DOHH2 (cell line): ENCODE results near the gene SEMA5B.

Source experiments
- H3F3A ChIP-seq: fragments of 200-600 bp; sonication (generic), shearing (Covaris generic); 2 replicates; pipeline ENCODE4 v1.6.0; 2016; ENCODE audit warnings: antibody characterized with exemption, mild to moderate bottlenecking; ENCODE audit not compliant: control insufficient read depth, insufficient read depth
- H3K27ac ChIP-seq: fragments of 200-600 bp; sonication (generic); 2 replicates; pipeline ENCODE4 v1.5.1; 2014; ENCODE audit warnings: low read depth, mild to moderate bottlenecking, low read length, moderate library complexity
- H3K27me3 ChIP-seq: fragments of 200-600 bp; sonication (generic); 2 replicates; pipeline ENCODE4 v1.6.1; 2014; ENCODE audit warnings: mild to moderate bottlenecking, low read length, mixed read lengths; ENCODE audit not compliant: control insufficient read depth
- H3K36me3 ChIP-seq: fragments of 200-600 bp; sonication (generic); 2 replicates; pipeline ENCODE4 v1.6.1; 2014; ENCODE audit warnings: mild to moderate bottlenecking, low read length, moderate library complexity, mixed read lengths; ENCODE audit not compliant: control insufficient read depth
- H3K4me1 ChIP-seq: fragments of 200-600 bp; sonication (generic); 2 replicates; pipeline ENCODE4 v1.6.1; 2014; ENCODE audit warnings: mild to moderate bottlenecking, low read length, mixed read lengths; ENCODE audit not compliant: control insufficient read depth
- H3K4me2 ChIP-seq: fragments of 200-600 bp; sonication (generic); 2 replicates; pipeline ENCODE4 v1.6.0; 2014; ENCODE audit warnings: mild to moderate bottlenecking, low read length, moderate library complexity
- H3K4me3 ChIP-seq: fragments of 200-600 bp; sonication (generic); 2 replicates; pipeline ENCODE4 v1.5.1; 2014; ENCODE audit warnings: mild to moderate bottlenecking, low read length, mixed read lengths
- H3K79me2 ChIP-seq: fragments of 200-600 bp; sonication (generic); 2 replicates; pipeline ENCODE4 v1.6.1; 2014; ENCODE audit warnings: mild to moderate bottlenecking, low read length, mixed read lengths; ENCODE audit not compliant: control insufficient read depth
- H3K9me2 ChIP-seq: fragments of 200-600 bp; sonication (generic); replicated peaks from 2 replicates; pipeline ENCODE4 v1.6.1; 2014; ENCODE audit warnings: mild to moderate bottlenecking, low read length, mixed read lengths; ENCODE audit not compliant: control insufficient read depth
- H3K9me3 ChIP-seq: fragments of 200-600 bp; sonication (generic); 2 replicates; pipeline ENCODE4 v1.6.1; 2014; ENCODE audit warnings: antibody characterized with exemption, low read length, mixed read lengths; ENCODE audit not compliant: control insufficient read depth, insufficient read depth
- H4K20me1 ChIP-seq: fragments of 200-600 bp; sonication (generic); 2 replicates; pipeline ENCODE4 v1.6.0; 2014; ENCODE audit warnings: low read depth, mild to moderate bottlenecking, antibody characterized with exemption, low read length, moderate library complexity; ENCODE audit not compliant: control insufficient read depth, insufficient read depth
- EZH2phosphoT487 ChIP-seq: fragments of 200-600 bp; sonication (generic); IDR thresholded peaks from 2 replicates; pipeline ENCODE4 v1.6.1; 2017; ENCODE audit warnings: borderline replicate concordance, mild to moderate bottlenecking, antibody characterized with exemption, low read length, moderate library complexity, mixed read lengths
- TF ChIP-seq, protein P1 (sequence below): fragments of 200-600 bp; sonication (generic); IDR thresholded peaks from one replicate; pipeline ENCODE4 v1.5.1; 2014; ENCODE audit warnings: antibody characterized with exemption, mild to moderate bottlenecking, low read depth, low read length; ENCODE audit not compliant: poor library complexity, severe bottlenecking

Gene SEMA5B, protein sequence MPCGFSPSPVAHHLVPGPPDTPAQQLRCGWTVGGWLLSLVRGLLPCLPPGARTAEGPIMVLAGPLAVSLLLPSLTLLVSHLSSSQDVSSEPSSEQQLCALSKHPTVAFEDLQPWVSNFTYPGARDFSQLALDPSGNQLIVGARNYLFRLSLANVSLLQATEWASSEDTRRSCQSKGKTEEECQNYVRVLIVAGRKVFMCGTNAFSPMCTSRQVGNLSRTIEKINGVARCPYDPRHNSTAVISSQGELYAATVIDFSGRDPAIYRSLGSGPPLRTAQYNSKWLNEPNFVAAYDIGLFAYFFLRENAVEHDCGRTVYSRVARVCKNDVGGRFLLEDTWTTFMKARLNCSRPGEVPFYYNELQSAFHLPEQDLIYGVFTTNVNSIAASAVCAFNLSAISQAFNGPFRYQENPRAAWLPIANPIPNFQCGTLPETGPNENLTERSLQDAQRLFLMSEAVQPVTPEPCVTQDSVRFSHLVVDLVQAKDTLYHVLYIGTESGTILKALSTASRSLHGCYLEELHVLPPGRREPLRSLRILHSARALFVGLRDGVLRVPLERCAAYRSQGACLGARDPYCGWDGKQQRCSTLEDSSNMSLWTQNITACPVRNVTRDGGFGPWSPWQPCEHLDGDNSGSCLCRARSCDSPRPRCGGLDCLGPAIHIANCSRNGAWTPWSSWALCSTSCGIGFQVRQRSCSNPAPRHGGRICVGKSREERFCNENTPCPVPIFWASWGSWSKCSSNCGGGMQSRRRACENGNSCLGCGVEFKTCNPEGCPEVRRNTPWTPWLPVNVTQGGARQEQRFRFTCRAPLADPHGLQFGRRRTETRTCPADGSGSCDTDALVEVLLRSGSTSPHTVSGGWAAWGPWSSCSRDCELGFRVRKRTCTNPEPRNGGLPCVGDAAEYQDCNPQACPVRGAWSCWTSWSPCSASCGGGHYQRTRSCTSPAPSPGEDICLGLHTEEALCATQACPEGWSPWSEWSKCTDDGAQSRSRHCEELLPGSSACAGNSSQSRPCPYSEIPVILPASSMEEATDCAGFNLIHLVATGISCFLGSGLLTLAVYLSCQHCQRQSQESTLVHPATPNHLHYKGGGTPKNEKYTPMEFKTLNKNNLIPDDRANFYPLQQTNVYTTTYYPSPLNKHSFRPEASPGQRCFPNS

DNA sequence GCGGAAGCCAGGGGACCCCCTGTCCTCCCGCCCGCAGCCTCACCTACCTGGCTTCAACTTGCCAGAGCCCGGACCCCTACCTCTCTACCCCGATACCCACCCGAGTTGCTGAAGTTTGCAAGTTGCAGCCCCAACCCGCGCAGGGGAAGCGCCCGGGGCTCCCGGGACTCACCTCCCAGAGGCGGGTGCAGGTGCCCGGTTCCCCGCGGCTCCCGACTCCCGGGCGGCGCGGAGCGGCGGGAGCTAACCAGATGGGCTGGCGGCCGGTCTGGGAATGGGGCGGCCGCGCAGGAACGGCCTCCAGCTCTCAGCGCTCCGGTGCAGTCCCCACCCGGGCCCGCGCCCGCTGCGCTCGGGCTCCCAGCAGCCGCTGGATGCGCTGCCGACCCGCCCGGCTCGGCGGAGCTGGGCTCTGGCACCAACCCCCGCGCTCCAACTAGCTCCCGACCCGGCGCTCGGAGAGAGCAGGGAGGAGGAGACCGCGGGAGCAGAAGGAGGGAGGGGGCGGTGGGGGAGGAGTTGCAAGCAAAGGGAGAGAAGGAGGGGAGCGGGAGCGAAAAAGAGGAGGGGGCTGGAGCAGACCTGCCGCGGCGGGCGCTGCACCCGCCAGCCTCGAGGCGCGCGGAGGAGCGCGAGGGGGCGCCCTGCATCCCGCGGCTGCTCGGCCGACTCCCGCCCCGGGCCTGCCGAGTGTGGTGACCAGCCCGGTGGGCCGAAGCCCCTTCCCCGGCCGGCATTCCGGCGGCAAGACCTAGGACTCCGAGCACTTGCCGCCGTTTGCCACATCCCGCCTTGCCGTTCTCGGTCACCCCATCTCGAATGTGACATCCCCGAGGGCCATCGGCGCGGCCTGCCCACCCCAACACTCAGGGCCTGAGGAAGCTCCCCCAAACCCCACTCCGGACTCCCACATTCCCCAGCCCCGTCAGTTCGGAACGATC lies at the start of gene SEMA5B:
TSS of gene SEMA5B (minus strand) at position 472 of the 941 bp plus-strand sequence. CDS start 66,500 bp downstream, outside the sequence.
- H3K27ac ChIP-seq, result no peak within 1 kb of the TSS
- H3K9me3 ChIP-seq, result no peaks in the 10 kb centered on the region
- H3K27me3 ChIP-seq, result peaks cover 89% of the 10 kb centered on the region
- H3K9me2 ChIP-seq, result no peaks in the 10 kb centered on the region
- no peaks in the 10 kb centered on the region for H3F3A ChIP-seq
- peak within 1 kb of the TSS; percentile 70 for H3K4me2 ChIP-seq
- H3K36me3 ChIP-seq, result no peaks in the 10 kb centered on the region
- peaks cover 12% of the 10 kb centered on the region for H3K4me1 ChIP-seq
- no peaks in the 10 kb centered on the region for H4K20me1 ChIP-seq
- peak within 1 kb of the TSS; percentile 64 for H3K4me3 ChIP-seq
- TF ChIP-seq, protein P1, sequence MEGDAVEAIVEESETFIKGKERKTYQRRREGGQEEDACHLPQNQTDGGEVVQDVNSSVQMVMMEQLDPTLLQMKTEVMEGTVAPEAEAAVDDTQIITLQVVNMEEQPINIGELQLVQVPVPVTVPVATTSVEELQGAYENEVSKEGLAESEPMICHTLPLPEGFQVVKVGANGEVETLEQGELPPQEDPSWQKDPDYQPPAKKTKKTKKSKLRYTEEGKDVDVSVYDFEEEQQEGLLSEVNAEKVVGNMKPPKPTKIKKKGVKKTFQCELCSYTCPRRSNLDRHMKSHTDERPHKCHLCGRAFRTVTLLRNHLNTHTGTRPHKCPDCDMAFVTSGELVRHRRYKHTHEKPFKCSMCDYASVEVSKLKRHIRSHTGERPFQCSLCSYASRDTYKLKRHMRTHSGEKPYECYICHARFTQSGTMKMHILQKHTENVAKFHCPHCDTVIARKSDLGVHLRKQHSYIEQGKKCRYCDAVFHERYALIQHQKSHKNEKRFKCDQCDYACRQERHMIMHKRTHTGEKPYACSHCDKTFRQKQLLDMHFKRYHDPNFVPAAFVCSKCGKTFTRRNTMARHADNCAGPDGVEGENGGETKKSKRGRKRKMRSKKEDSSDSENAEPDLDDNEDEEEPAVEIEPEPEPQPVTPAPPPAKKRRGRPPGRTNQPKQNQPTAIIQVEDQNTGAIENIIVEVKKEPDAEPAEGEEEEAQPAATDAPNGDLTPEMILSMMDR, result peak; percentile 58
- peak; percentile 92 for TF ChIP-seq EZH2phosphoT487
- H3K79me2 ChIP-seq, result no peaks in the 10 kb centered on the region

- H3F3A ChIP-seq, result no peaks in the 10 kb centered on the region
- no peaks in the 10 kb centered on the region for H3K36me3 ChIP-seq
- no peaks in the 10 kb centered on the region for H3K4me1 ChIP-seq
- H3K4me2 ChIP-seq, result no peak overlapping the region
- no peaks in the 10 kb centered on the region for H3K27me3 ChIP-seq
- H4K20me1 ChIP-seq, result 0 out of 2 replicates have a peak, but pooled peaks cover 3% of the 10 kb centered on the region
- TF ChIP-seq, protein P1, result no peak
- no peak for TF ChIP-seq EZH2phosphoT487
- peaks cover 10% of the 10 kb centered on the region for H3K79me2 ChIP-seq
- no peak overlapping the region for H3K27ac ChIP-seq
- H3K4me3 ChIP-seq, result no peak overlapping the region
- no peaks in the 10 kb centered on the region for H3K9me3 ChIP-seq
- H3K9me2 ChIP-seq, result no peaks in the 10 kb centered on the region
These were observed 49.2 kb upstream of the SEMA5B start for GRCh38 chr3:123076496-123077418.
